RPMI7951 (cell line): ENCODE measurements around the gene MEGF10. TPM values are rescaled to one million over a fixed set of nuclear protein-coding genes. Genes with fewer than 3 reads are reported as not detected.
"Not testable (repeated sequence)": the region's sequence is repeated elsewhere in the genome, so short reads cannot be mapped to it uniquely, and the experiment has no call there.

Experiments
- DNase-seq: peaks from one replicate; pipeline ENCODE4 v3.0.0-alpha.2; 2012; ENCODE audit warnings: low read depth
- total RNA-seq: library from RNA; depleted of rRNA; stranded (reverse); fragments of >200 nt; shearing (Covaris generic); gene quantifications from 2 replicates; pipeline ENCODE4 v1.2.3, GENCODE V29; 2014; rRNA removed

The MEGF10 gene
- 9.7 and 13.7 TPM in 2 replicates for total RNA-seq

- DNase-seq = peak; percentile 67
Observed at GRCh38 chr5:127290019-127290945, at the start of gene MEGF10. Gene MEGF10 (plus strand): TSS chr5:127290796. CDS start chr5:127331309, 40,513 bp downstream.

GRCh38 chr5:127243011-127243410, 47.6 kb upstream of the MEGF10 start:
- DNase-seq = no peak

GRCh38 chr5:127254729-127255284, 35.8 kb upstream of the MEGF10 start:
- DNase-seq = peak; percentile 95

- DNase-seq = no peak
Observed at GRCh38 chr5:127256886-127257597, 33.6 kb upstream of the MEGF10 start.

- DNase-seq = no peak
Observed at GRCh38 chr5:127260686-127261085, 29.9 kb upstream of the MEGF10 start.

- DNase-seq = not testable (repeated sequence)
Observed at GRCh38 chr5:127265473-127265872, 25.1 kb upstream of the MEGF10 start.

- not testable (repeated sequence) for DNase-seq
Observed at GRCh38 chr5:127268342-127268741, 22.3 kb upstream of the MEGF10 start.

GRCh38 chr5:127270713-127271112, 19.9 kb upstream of the MEGF10 start:
- DNase-seq = not testable (repeated sequence)

GRCh38 chr5:127275641-127276193, 14.9 kb upstream of the MEGF10 start:
- DNase-seq = no peak

- DNase-seq = no peak
Observed at GRCh38 chr5:127280491-127281220, 9.9 kb upstream of the MEGF10 start.

GRCh38 chr5:127281609-127282008, 9.0 kb upstream of the MEGF10 start:
- no peak for DNase-seq

GRCh38 chr5:127288676-127289075, 1.9 kb upstream of the MEGF10 start:
- DNase-seq = no peak

- peak; percentile 37 for DNase-seq
Observed at GRCh38 chr5:127290946-127291693, 524 bp downstream of the MEGF10 start.

- DNase-seq = no peak
Observed at GRCh38 chr5:127292030-127292735, 1.6 kb downstream of the MEGF10 start.

- DNase-seq = no peak
Observed at GRCh38 chr5:127293373-127293772, 2.8 kb downstream of the MEGF10 start.

- peak; percentile 47 for DNase-seq
Observed at GRCh38 chr5:127294829-127295228, 4.2 kb downstream of the MEGF10 start.

GRCh38 chr5:127295454-127295853, 4.9 kb downstream of the MEGF10 start:
- DNase-seq = no peak

- DNase-seq = peak; percentile 82
Observed at GRCh38 chr5:127296321-127296720, 5.7 kb downstream of the MEGF10 start.

- not testable (repeated sequence) for DNase-seq
Observed at GRCh38 chr5:127296894-127297293, 6.3 kb downstream of the MEGF10 start.
